ENCODE measurements around the gene KMT5C. TPM values are rescaled to one million over a fixed set of nuclear protein-coding genes. Genes with fewer than 3 reads are reported as not detected.
A peak's percentile ranks its signal among the peaks of the same experiment; 100 is the strongest.

KMT5C gene
- total RNA-seq (ENCODE audit: unreplicated experiment) = 105 TPM
- long read RNA-seq, partial matches to known transcripts = 0 of 3 reads
- long read RNA-seq, other reads (novel, unspliced or antisense) = 2 of 3 reads

- Mint-ChIP-seq H3K27ac (ENCODE audit: unreplicated experiment) (peak within 1 kb of the TSS; percentile 100), H3K36me3 (ENCODE audit: unreplicated experiment) (peaks cover 3% of the 10 kb centered on the region), H3K4me1 (ENCODE audit: low read depth, unreplicated experiment) (peaks cover 7% of the 10 kb centered on the region), H3K9me3 (ENCODE audit: unreplicated experiment) (peaks cover 14% of the 10 kb centered on the region), H3K27me3 (ENCODE audit: unreplicated experiment) (peaks cover 18% of the 10 kb centered on the region), H3K4me3 (ENCODE audit: unreplicated experiment) (peak within 1 kb of the TSS; percentile 91)
- TF ChIP-seq, protein P1, sequence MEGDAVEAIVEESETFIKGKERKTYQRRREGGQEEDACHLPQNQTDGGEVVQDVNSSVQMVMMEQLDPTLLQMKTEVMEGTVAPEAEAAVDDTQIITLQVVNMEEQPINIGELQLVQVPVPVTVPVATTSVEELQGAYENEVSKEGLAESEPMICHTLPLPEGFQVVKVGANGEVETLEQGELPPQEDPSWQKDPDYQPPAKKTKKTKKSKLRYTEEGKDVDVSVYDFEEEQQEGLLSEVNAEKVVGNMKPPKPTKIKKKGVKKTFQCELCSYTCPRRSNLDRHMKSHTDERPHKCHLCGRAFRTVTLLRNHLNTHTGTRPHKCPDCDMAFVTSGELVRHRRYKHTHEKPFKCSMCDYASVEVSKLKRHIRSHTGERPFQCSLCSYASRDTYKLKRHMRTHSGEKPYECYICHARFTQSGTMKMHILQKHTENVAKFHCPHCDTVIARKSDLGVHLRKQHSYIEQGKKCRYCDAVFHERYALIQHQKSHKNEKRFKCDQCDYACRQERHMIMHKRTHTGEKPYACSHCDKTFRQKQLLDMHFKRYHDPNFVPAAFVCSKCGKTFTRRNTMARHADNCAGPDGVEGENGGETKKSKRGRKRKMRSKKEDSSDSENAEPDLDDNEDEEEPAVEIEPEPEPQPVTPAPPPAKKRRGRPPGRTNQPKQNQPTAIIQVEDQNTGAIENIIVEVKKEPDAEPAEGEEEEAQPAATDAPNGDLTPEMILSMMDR (IDR thresholded peaks at IDR 0.05; ENCODE audit: partially characterized antibody, unreplicated experiment) = no peak
- peak; percentile 100 for DNase-seq
Measured at GRCh38 chr19:55339105-55339888, at the start of gene KMT5C. KMT5C (plus strand) TSS chr19:55339876; CDS start chr19:55341937, 2,061 bp downstream.

DNA sequence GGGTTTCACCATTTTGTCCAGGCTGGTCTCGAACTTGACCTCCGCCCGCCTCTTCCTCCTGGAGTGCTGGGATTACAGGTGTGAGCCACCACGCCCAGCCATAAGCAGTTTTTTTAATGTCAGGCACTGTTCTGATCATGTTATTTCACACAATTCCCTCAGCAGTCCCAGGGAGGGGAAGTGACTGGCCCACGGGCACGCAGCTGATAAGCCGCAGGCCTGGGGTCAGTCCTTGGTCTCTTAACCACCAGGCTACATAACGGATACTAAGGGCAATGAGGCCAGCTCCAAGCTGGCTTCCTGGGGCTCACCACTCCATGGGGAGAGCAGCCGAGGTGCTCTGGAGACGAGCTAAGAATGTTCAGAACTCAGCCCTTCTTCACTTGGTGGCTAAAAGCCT, 42.4 kb upstream of the KMT5C start:
- H3K27ac Mint-ChIP-seq (ENCODE audit: unreplicated experiment) = no peak overlapping the region
- TF ChIP-seq, protein P1 (IDR thresholded peaks at IDR 0.05; ENCODE audit: partially characterized antibody, unreplicated experiment) = no peak
- H3K4me1 Mint-ChIP-seq (ENCODE audit: low read depth, unreplicated experiment) = peaks cover 7% of the 10 kb centered on the region
- H3K27me3 Mint-ChIP-seq (ENCODE audit: unreplicated experiment) = peaks cover 8% of the 10 kb centered on the region
- no peak for DNase-seq
- H3K9me3 Mint-ChIP-seq (ENCODE audit: unreplicated experiment) = peaks cover 2% of the 10 kb centered on the region
- no peaks in the 10 kb centered on the region for H3K36me3 Mint-ChIP-seq (ENCODE audit: unreplicated experiment)
- no peak overlapping the region for H3K4me3 Mint-ChIP-seq (ENCODE audit: unreplicated experiment)

DNA sequence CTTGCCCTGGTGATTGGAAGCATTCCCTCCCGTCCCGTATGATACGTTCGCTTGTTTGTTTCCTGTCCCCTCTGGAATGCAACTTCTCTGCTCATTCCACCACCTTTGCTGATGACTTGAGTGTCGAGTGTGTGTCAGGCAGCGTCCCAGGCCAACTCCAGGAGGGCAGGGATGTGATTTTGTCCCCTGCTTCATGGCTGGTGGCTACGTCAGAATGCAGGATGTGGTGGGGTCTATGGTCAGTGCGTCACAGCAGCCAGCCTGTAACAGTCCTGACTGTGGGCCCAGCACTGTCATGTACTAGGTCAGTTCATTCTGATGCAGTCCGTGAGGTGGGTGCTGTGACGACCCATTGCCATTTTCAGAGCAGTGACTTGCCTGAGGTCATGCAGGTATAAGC, 39.7 kb upstream of the KMT5C start:
- peaks cover 2% of the 10 kb centered on the region for H3K9me3 Mint-ChIP-seq (ENCODE audit: unreplicated experiment)
- peaks cover 8% of the 10 kb centered on the region for H3K27me3 Mint-ChIP-seq (ENCODE audit: unreplicated experiment)
- H3K36me3 Mint-ChIP-seq (ENCODE audit: unreplicated experiment) = no peaks in the 10 kb centered on the region
- H3K4me3 Mint-ChIP-seq (ENCODE audit: unreplicated experiment) = no peak overlapping the region
- TF ChIP-seq, protein P1 (IDR thresholded peaks at IDR 0.05; ENCODE audit: partially characterized antibody, unreplicated experiment) = no peak
- DNase-seq = no peak
- peaks cover 7% of the 10 kb centered on the region for H3K4me1 Mint-ChIP-seq (ENCODE audit: low read depth, unreplicated experiment)
- no peak overlapping the region for H3K27ac Mint-ChIP-seq (ENCODE audit: unreplicated experiment)

GRCh38 chr19:55300886-55301458, 38.7 kb upstream of the KMT5C start:
- DNase-seq = no peak
- Mint-ChIP-seq H3K4me3 (ENCODE audit: unreplicated experiment) (peak overlapping the region; percentile 52), H3K27ac (ENCODE audit: unreplicated experiment) (peak overlapping the region; percentile 72), H3K27me3 (ENCODE audit: unreplicated experiment) (peaks cover 10% of the 10 kb centered on the region), H3K9me3 (ENCODE audit: unreplicated experiment) (peaks cover 2% of the 10 kb centered on the region), H3K4me1 (ENCODE audit: low read depth, unreplicated experiment) (peaks cover 7% of the 10 kb centered on the region), H3K36me3 (ENCODE audit: unreplicated experiment) (no peaks in the 10 kb centered on the region)
- TF ChIP-seq, protein P1 (IDR thresholded peaks at IDR 0.05; ENCODE audit: partially characterized antibody, unreplicated experiment) = no peak

Measured in glutamatergic neuron (in vitro differentiated cells).